Measurements from ENCODE around the gene INTS1. TPM values are rescaled to one million over a fixed set of nuclear protein-coding genes. Genes with fewer than 3 reads are reported as not detected.
A peak's percentile ranks its signal among the peaks of the same experiment; 100 is the strongest.
"Not testable (repeated sequence)": the region's sequence is repeated elsewhere in the genome, so short reads cannot be mapped to it uniquely, and the experiment has no call there.

INTS1 gene
- total RNA-seq, 1 donor from 2014 or later = 78.4 TPM

GRCh38 chr7:1458683-1459511, 45.3 kb downstream of the INTS1 start, which contains the start of gene MICALL2:
Gene MICALL2, minus strand, starts transcription at chr7:1459470. Its CDS starts 144 bp downstream, at chr7:1459326.
- intact Hi-C loops (cut with DNase I) = no loop called here
- ATAC-seq (no peak), DNase-seq (ENCODE audit: low spot score) (peak; percentile 87)

- ATAC-seq = no peak
- intact Hi-C loops (cut with DNase I) = no loop called here
- no peak for DNase-seq (ENCODE audit: low spot score)
Observed at GRCh38 chr7:1457949-1458682, 46.1 kb downstream of the INTS1 start.

- intact Hi-C loops (cut with DNase I) = no loop called here
- no peak for DNase-seq (ENCODE audit: low spot score)
- ATAC-seq = no peak
Observed at GRCh38 chr7:1457059-1457948, 46.9 kb downstream of the INTS1 start.

GRCh38 chr7:1455955-1456354, 48.2 kb downstream of the INTS1 start:
- intact Hi-C loops (cut with DNase I) = no loop called here
- ATAC-seq (no peak), DNase-seq (ENCODE audit: low spot score) (no peak)

GRCh38 chr7:1455241-1455939, 48.8 kb downstream of the INTS1 start:
- no peak for ATAC-seq
- intact Hi-C loops (cut with DNase I) = no loop called here
- no peak for DNase-seq (ENCODE audit: low spot score)

GRCh38 chr7:1454542-1454941, 49.6 kb downstream of the INTS1 start:
- intact Hi-C loops (cut with DNase I) = no loop called here
- peak; percentile 71 for ATAC-seq
- DNase-seq (ENCODE audit: low spot score) = peak; percentile 85

- ATAC-seq (no peak), DNase-seq (ENCODE audit: low spot score) (no peak)
- intact Hi-C loops (cut with DNase I) = no loop called here
Observed at GRCh38 chr7:1452205-1452604, 52.0 kb downstream of the INTS1 start.

- intact Hi-C loops (cut with DNase I) = no loop called here
- no peak for ATAC-seq
- no peak for DNase-seq (ENCODE audit: low spot score)
Observed at GRCh38 chr7:1450987-1451386, 53.2 kb downstream of the INTS1 start.

GRCh38 chr7:1450431-1450830, 53.8 kb downstream of the INTS1 start:
- ATAC-seq (no peak), DNase-seq (ENCODE audit: low spot score) (no peak)
- intact Hi-C loops (cut with DNase I) = no loop called here

- DNase-seq (ENCODE audit: low spot score) = no peak
- intact Hi-C loops (cut with DNase I) = no loop called here
- ATAC-seq = no peak
Observed at GRCh38 chr7:1449951-1450350, 54.2 kb downstream of the INTS1 start.

- intact Hi-C loops (cut with DNase I) = no loop called here
- ATAC-seq (no peak), DNase-seq (ENCODE audit: low spot score) (no peak)
Observed at GRCh38 chr7:1449501-1449900, 54.7 kb downstream of the INTS1 start.

- no peak for ATAC-seq
- DNase-seq (ENCODE audit: low spot score) = no peak
- intact Hi-C loops (cut with DNase I) = no loop called here
Observed at GRCh38 chr7:1448958-1449357, 55.2 kb downstream of the INTS1 start.

GRCh38 chr7:1447551-1448244, 56.5 kb downstream of the INTS1 start:
- no peak for DNase-seq (ENCODE audit: low spot score)
- ATAC-seq = peak; percentile 56

GRCh38 chr7:1447112-1447511, 57.1 kb downstream of the INTS1 start:
- intact Hi-C loops (cut with DNase I) = no loop called here
- no peak for ATAC-seq
- DNase-seq (ENCODE audit: low spot score) = no peak

More at GRCh38 chr7:1447551-1448244, 56.5 kb downstream of the INTS1 start:
- intact Hi-C loops (cut with DNase I) = no loop called here

GRCh38 chr7:1446620-1447032, 57.6 kb downstream of the INTS1 start:
- ATAC-seq = no peak
- intact Hi-C loops (cut with DNase I) = no loop called here
- no peak for DNase-seq (ENCODE audit: low spot score)

GRCh38 chr7:1446026-1446425, 58.2 kb downstream of the INTS1 start:
- not testable (repeated sequence) for DNase-seq (ENCODE audit: low spot score)

GRCh38 chr7:1445341-1445740, 58.8 kb downstream of the INTS1 start:
- intact Hi-C loops (cut with DNase I) = no loop called here
- ATAC-seq = no peak
- DNase-seq (ENCODE audit: low spot score) = no peak

More at GRCh38 chr7:1446026-1446425, 58.2 kb downstream of the INTS1 start:
- ATAC-seq; intact Hi-C loops (cut with DNase I): not testable (repeated sequence)

- DNase-seq (ENCODE audit: low spot score) (no peak), ATAC-seq (no peak)
- intact Hi-C loops (cut with DNase I) = no loop called here
Observed at GRCh38 chr7:1444925-1445322, 59.3 kb downstream of the INTS1 start.

Measured in sciatic nerve (tissue), 2 donors.